WTC11 (cell line): Measurements from ENCODE around the gene KSR2. TPM values are rescaled to one million over a fixed set of nuclear protein-coding genes. Genes with fewer than 3 reads are reported as not detected.

Experiments used
- ATAC-seq: fragments of 200-7000 bp; cut with Tn5 transposase; 2 replicates; pipeline ENCODE4 v1.10.0; 2021; ENCODE audit warnings: mild to moderate bottlenecking, moderate library complexity
- CTCF ChIA-PET: fragments of 300-600 bp; sonication (Branson Sonifier 250); formaldehyde crosslinking; loops from one replicate; lab custom pipeline; 2021; ENCODE audit warnings: antibody characterized with exemption; lab: Charles Lee
- POLR2A ChIA-PET: fragments of 350-600 bp; sonication (Branson Sonifier 250); formaldehyde crosslinking; loops from one replicate; lab custom pipeline; 2021; ENCODE audit warnings: antibody characterized with exemption; lab: Charles Lee
- DNase-seq: peaks from one replicate; pipeline ENCODE4 v3.0.0; 2021; ENCODE audit warnings: low spot score
- H3K27ac Mint-ChIP-seq: 2 replicates; pipeline ENCODE4 v1.8.0; 2021; ENCODE audit warnings: mixed read lengths
- H3K27me3 Mint-ChIP-seq: 2 replicates; pipeline ENCODE4 v1.8.0; 2021; ENCODE audit warnings: low read depth, mild to moderate bottlenecking, moderate library complexity, mixed read lengths
- H3K36me3 Mint-ChIP-seq: 2 replicates; pipeline ENCODE4 v1.8.0; 2021; ENCODE audit warnings: mixed read lengths
- H3K4me1 Mint-ChIP-seq: 2 replicates; pipeline ENCODE4 v1.8.0; 2022; ENCODE audit warnings: mixed read lengths
- H3K4me3 Mint-ChIP-seq: 2 replicates; pipeline ENCODE4 v1.8.0; 2021; ENCODE audit warnings: mild to moderate bottlenecking, moderate library complexity, mixed read lengths
- H3K9me3 Mint-ChIP-seq: 2 replicates; pipeline ENCODE4 v1.8.0; 2021; ENCODE audit warnings: mixed read lengths
- AR ChIP-seq: fragments of 250-450 bp; sonication (Bioruptor Pico); IDR thresholded peaks from 2 replicates; pipeline ENCODE4 v1.9.0; 2021; ENCODE audit warnings: mild to moderate bottlenecking
- ATF2 ChIP-seq: sonication (generic); formaldehyde crosslinking; IDR thresholded peaks from 2 replicates; pipeline ENCODE4 v1.8.1; 2022; ENCODE audit warnings: low read depth, missing genetic modification reagents, borderline replicate concordance
- E2F5 ChIP-seq: sonication (generic); formaldehyde crosslinking; IDR thresholded peaks from 2 replicates; pipeline ENCODE4 v1.8.1; 2022; ENCODE audit warnings: mild to moderate bottlenecking, moderate library complexity, missing genetic modification reagents
- ELF4 ChIP-seq: sonication (generic); formaldehyde crosslinking; IDR thresholded peaks from 2 replicates; pipeline ENCODE4 v1.8.1; 2022; ENCODE audit warnings: low read depth, mild to moderate bottlenecking, moderate library complexity, missing genetic modification reagents
- EMX1 ChIP-seq: fragments of 250-450 bp; sonication (Bioruptor Pico); IDR thresholded peaks from 2 replicates; pipeline ENCODE4 v1.8.0; 2021; ENCODE audit warnings: mild to moderate bottlenecking
- HMGXB4 ChIP-seq: sonication (generic); formaldehyde crosslinking; IDR thresholded peaks from 2 replicates; pipeline ENCODE4 v1.8.1; 2023; ENCODE audit warnings: mild to moderate bottlenecking, moderate library complexity, missing genetic modification reagents
- JAZF1 ChIP-seq: fragments of 250-450 bp; sonication (Bioruptor Pico); IDR thresholded peaks from 2 replicates; pipeline ENCODE4 v1.9.0; 2021; ENCODE audit warnings: moderate library complexity, mild to moderate bottlenecking, inconsistent platforms
- JUN ChIP-seq: sonication (generic); formaldehyde crosslinking; IDR thresholded peaks from 2 replicates; pipeline ENCODE4 v1.8.0; 2023; ENCODE audit warnings: mild to moderate bottlenecking, missing genetic modification reagents
- SOX15 ChIP-seq: fragments of 250-450 bp; sonication (Bioruptor Pico); IDR thresholded peaks from 2 replicates; pipeline ENCODE4 v1.9.0; 2021; ENCODE audit warnings: mild to moderate bottlenecking
- TP53 ChIP-seq: sonication (generic); formaldehyde crosslinking; IDR thresholded peaks from 2 replicates; pipeline ENCODE4 v1.8.1; 2023; ENCODE audit warnings: mild to moderate bottlenecking, missing genetic modification reagents
- ZNF121 ChIP-seq: sonication (generic); formaldehyde crosslinking; IDR thresholded peaks from 2 replicates; pipeline ENCODE4 v1.8.0; 2023; ENCODE audit warnings: missing genetic modification reagents
- total RNA-seq: library from RNA; stranded (reverse); gene quantifications from 3 replicates; pipeline ENCODE4 v1.2.3, GENCODE V29; 2021
- TF ChIP-seq, protein P1 (sequence below): sonication (generic); formaldehyde crosslinking; IDR thresholded peaks from 2 replicates; pipeline ENCODE4 v1.8.0; 2022; ENCODE audit warnings: mild to moderate bottlenecking, missing genetic modification reagents
- TF ChIP-seq, protein P2 (sequence below): sonication (generic); formaldehyde crosslinking; IDR thresholded peaks from 2 replicates; pipeline ENCODE4 v1.8.1; 2023; ENCODE audit warnings: mild to moderate bottlenecking, missing genetic modification reagents, borderline replicate concordance
- TF ChIP-seq, protein P3 (sequence below): sonication (generic); formaldehyde crosslinking; IDR thresholded peaks from 2 replicates; pipeline ENCODE4 v1.8.1; 2022; ENCODE audit warnings: mild to moderate bottlenecking, missing genetic modification reagents, moderate library complexity, borderline replicate concordance
- TF ChIP-seq, protein P4 (sequence below): sonication (generic); formaldehyde crosslinking; IDR thresholded peaks from 2 replicates; pipeline ENCODE4 v1.8.0; 2023; ENCODE audit warnings: missing genetic modification reagents, mild to moderate bottlenecking, borderline replicate concordance

Gene KSR2
- total RNA-seq, 1 experiment from 2014 or later = 2.4 TPM

GRCh38 chr12:117936722-117937484 lies 31.9 kb downstream of the KSR2 start:
- no peak overlapping the region for H3K4me3 Mint-ChIP-seq
- no peak for DNase-seq
- no peaks in the 10 kb centered on the region for H3K36me3 Mint-ChIP-seq
- no peaks in the 10 kb centered on the region for H3K27me3 Mint-ChIP-seq
- H3K9me3 Mint-ChIP-seq = no peaks in the 10 kb centered on the region
- TF ChIP-seq ZNF121 (CRISPR knock-in tag) = no peak
- no peak for TF ChIP-seq E2F5 (CRISPR knock-in tag)
- TF ChIP-seq, protein P1, sequence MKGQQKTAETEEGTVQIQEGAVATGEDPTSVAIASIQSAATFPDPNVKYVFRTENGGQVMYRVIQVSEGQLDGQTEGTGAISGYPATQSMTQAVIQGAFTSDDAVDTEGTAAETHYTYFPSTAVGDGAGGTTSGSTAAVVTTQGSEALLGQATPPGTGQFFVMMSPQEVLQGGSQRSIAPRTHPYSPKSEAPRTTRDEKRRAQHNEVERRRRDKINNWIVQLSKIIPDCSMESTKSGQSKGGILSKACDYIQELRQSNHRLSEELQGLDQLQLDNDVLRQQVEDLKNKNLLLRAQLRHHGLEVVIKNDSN (CRISPR knock-in tag) = no peak
- TF ChIP-seq SOX15 (CRISPR knock-in tag) = no peak
- TF ChIP-seq, protein P2, sequence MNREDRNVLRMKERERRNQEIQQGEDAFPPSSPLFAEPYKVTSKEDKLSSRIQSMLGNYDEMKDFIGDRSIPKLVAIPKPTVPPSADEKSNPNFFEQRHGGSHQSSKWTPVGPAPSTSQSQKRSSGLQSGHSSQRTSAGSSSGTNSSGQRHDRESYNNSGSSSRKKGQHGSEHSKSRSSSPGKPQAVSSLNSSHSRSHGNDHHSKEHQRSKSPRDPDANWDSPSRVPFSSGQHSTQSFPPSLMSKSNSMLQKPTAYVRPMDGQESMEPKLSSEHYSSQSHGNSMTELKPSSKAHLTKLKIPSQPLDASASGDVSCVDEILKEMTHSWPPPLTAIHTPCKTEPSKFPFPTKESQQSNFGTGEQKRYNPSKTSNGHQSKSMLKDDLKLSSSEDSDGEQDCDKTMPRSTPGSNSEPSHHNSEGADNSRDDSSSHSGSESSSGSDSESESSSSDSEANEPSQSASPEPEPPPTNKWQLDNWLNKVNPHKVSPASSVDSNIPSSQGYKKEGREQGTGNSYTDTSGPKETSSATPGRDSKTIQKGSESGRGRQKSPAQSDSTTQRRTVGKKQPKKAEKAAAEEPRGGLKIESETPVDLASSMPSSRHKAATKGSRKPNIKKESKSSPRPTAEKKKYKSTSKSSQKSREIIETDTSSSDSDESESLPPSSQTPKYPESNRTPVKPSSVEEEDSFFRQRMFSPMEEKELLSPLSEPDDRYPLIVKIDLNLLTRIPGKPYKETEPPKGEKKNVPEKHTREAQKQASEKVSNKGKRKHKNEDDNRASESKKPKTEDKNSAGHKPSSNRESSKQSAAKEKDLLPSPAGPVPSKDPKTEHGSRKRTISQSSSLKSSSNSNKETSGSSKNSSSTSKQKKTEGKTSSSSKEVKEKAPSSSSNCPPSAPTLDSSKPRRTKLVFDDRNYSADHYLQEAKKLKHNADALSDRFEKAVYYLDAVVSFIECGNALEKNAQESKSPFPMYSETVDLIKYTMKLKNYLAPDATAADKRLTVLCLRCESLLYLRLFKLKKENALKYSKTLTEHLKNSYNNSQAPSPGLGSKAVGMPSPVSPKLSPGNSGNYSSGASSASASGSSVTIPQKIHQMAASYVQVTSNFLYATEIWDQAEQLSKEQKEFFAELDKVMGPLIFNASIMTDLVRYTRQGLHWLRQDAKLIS (CRISPR knock-in tag) = no peak
- no peak for TF ChIP-seq EMX1 (CRISPR knock-in tag)
- TF ChIP-seq JUN (CRISPR knock-in tag) = no peak
- no peak for TF ChIP-seq ELF4
- no peak for TF ChIP-seq HMGXB4 (CRISPR knock-in tag)
- H3K4me1 Mint-ChIP-seq = no peaks in the 10 kb centered on the region
- no peak for ATAC-seq
- POLR2A ChIA-PET = no interaction called here
- H3K27ac Mint-ChIP-seq = no peak overlapping the region
- CTCF ChIA-PET = interaction anchor here (1.1 kb wide), 1 partner anchor 62 kb away, joined by 3 read pairs; no protein-coding TSS in a partner anchor

GRCh38 chr12:117933545-117933944 lies 35.2 kb downstream of the KSR2 start:
- Mint-ChIP-seq H3K4me3 (no peak overlapping the region), H3K36me3 (no peaks in the 10 kb centered on the region), H3K9me3 (no peaks in the 10 kb centered on the region), H3K27ac (no peak overlapping the region), H3K27me3 (no peaks in the 10 kb centered on the region), H3K4me1 (no peaks in the 10 kb centered on the region)
- ATAC-seq (no peak), DNase-seq (no peak)
- POLR2A ChIA-PET = no interaction called here
- CTCF ChIA-PET = no interaction called here
- TF ChIP-seq ATF2 (CRISPR knock-in tag) = no peak
- TF ChIP-seq, protein P3, sequence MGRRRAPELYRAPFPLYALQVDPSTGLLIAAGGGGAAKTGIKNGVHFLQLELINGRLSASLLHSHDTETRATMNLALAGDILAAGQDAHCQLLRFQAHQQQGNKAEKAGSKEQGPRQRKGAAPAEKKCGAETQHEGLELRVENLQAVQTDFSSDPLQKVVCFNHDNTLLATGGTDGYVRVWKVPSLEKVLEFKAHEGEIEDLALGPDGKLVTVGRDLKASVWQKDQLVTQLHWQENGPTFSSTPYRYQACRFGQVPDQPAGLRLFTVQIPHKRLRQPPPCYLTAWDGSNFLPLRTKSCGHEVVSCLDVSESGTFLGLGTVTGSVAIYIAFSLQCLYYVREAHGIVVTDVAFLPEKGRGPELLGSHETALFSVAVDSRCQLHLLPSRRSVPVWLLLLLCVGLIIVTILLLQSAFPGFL = no peak
- no peak for TF ChIP-seq TP53 (CRISPR knock-in tag)
- no peak for TF ChIP-seq AR (CRISPR knock-in tag)
- TF ChIP-seq JAZF1 (CRISPR knock-in tag) = no peak
- TF ChIP-seq, protein P4, sequence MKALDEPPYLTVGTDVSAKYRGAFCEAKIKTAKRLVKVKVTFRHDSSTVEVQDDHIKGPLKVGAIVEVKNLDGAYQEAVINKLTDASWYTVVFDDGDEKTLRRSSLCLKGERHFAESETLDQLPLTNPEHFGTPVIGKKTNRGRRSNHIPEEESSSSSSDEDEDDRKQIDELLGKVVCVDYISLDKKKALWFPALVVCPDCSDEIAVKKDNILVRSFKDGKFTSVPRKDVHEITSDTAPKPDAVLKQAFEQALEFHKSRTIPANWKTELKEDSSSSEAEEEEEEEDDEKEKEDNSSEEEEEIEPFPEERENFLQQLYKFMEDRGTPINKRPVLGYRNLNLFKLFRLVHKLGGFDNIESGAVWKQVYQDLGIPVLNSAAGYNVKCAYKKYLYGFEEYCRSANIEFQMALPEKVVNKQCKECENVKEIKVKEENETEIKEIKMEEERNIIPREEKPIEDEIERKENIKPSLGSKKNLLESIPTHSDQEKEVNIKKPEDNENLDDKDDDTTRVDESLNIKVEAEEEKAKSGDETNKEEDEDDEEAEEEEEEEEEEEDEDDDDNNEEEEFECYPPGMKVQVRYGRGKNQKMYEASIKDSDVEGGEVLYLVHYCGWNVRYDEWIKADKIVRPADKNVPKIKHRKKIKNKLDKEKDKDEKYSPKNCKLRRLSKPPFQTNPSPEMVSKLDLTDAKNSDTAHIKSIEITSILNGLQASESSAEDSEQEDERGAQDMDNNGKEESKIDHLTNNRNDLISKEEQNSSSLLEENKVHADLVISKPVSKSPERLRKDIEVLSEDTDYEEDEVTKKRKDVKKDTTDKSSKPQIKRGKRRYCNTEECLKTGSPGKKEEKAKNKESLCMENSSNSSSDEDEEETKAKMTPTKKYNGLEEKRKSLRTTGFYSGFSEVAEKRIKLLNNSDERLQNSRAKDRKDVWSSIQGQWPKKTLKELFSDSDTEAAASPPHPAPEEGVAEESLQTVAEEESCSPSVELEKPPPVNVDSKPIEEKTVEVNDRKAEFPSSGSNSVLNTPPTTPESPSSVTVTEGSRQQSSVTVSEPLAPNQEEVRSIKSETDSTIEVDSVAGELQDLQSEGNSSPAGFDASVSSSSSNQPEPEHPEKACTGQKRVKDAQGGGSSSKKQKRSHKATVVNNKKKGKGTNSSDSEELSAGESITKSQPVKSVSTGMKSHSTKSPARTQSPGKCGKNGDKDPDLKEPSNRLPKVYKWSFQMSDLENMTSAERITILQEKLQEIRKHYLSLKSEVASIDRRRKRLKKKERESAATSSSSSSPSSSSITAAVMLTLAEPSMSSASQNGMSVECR = no peak
